ENCODE data around the gene PRR35.

PRR35 gene

DNA sequence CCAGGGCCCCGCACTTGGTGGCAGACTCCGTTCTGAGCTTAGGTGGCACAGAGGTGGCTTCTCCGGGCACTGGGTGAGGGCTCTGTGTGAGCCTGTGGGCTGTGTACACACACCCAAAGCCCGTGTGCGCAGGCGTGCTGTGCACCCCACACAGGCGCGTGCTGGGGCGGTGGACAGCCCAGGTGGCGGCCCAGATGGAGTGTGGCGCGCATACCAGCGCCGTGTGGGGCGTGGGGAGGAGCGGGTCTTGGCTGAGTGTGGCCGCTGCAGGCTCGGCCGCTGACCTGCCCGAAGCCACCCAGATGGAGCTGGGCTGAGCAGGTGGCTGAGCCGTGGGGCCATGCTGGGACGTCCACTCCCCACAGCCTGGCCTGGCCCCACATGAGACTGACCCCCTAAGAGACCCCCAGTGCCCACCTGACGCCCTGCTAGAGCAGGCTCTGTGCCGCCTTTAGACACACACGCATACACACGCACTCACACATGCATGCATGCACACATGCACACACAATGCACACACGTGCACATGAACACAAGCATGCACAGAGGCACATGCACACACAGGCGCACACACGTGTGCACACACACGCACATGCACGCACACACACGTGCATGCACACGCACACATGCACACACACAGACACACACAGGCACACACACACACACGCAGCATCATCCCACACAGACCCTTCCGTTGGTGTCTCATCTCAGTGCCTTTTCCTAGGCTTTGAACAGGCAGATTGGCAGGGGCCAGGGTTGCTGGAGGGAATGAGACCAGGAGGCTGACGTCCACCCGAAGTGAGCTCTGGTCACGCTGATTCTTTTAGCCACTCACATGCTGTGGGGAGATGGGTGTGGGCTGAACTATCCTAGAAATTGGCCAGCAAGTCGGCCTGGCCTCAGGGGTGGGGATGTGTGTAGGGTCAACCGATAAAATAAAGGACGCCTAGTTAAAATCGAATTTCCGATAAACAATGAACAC is 2.1 kb downstream of the PRR35 start:
- in situ Hi-C loops (cut with MboI; ENCODE audit: low sequenced_read_pairs), result no loop called here

DNA sequence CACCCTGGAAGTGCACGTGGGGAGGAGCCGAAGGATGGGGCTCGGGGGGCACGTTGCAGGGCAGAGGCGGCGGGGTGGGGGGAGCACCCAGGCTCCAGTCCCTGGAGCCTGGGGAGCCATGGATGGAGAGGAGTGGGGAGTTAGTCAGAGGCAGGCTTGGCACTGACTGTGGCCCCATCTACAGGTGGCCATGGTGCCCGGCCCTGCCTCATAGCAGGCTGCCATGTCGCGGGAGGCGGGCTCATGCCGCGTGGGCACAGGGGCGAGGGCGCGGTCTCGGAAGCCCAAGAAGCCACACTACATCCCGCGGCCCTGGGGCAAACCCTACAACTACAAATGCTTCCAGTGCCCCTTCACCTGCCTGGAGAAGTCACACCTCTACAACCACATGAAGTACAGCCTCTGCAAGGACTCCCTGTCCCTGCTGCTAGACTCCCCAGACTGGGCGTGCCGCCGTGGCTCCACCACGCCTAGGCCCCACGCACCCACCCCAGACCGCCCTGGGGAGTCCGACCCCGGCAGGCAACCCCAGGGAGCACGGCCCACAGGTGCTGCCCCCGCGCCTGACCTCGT is 3.0 kb downstream of the PRR35 start:
- in situ Hi-C loops (cut with MboI; ENCODE audit: low sequenced_read_pairs), result no loop called here

DNA sequence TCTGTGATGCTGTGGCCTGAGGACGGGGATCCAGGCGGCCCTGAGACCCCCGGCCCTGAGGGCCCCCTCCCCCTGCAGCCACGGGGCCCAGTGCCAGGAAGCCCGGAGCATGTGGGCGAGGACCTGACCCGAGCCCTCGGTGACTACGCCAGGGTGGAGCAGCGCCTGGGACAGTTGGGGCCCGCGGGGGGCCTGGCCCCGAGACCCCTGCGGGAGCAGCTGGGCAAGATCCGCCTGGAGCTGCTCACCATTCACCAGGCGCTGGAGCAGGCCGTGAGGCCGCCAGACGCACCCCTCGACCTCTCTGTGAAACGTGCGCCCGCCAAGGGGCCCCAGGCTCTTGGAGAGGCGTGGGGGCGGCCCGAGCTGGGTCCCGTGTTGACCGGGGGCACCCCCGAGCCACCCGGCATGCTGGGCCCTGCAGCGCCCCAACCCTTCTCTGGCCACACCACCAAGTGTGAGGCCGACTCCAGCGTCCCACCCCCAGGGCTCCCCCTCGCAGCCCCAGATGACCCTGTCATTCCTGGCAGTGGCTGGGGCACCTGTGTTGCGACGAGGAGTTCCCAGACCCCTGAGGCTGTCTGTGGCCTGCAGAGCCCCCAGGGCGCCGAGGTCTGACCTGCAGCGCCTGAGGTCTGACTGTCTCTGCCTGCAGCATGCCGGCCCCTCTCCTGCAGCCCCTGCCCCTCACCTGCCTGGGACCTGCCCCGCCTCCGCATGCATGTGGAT is 4.7 kb downstream of the PRR35 start:
- in situ Hi-C loops (cut with MboI; ENCODE audit: low sequenced_read_pairs), result no loop called here

DNA sequence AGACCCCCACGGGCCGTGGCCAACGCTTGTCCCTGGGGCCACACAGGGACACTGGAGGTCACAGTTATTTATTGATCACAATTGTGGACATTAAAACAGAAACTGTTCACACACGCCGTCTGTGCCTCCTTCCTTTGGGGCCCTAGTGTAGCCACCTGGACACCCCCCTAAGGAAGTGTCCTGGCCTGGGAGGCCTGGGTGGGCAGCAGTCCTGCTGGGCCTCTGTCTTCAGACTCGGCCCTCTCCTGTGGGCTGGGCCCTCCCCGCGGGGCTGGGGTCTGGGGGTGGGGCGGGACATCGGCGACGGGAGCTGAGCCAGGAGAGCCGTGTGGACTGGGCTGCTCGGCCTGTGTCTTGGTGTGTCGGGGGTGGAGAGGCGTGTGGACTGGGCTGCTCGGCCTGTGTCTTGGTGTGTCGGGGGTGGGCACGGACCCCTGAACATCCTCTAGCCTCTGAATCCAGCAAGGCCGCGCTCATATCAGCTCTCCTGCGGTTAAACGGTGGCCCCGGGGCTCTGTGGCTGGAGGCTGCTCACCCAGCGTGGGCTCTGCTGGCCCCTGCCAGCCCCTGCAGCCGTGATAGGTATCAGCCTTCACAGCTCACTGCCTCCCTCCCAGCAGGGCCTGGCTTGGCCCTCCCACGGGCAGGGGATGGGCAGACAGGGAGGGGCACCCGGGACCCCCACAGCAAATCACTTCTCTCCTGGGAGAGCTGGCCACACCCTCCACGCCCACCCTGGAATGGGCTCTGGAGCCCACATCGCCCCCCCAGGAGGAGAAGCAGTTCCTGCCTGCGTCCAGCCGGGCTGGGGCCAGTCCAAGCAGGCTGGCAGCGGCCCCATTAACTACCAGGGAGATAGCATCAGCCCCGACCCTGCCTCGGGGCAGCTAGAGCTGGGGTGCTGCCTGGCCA is 5.5 kb downstream of the PRR35 start:
- in situ Hi-C loops (cut with MboI; ENCODE audit: low sequenced_read_pairs), result no loop called here

DNA sequence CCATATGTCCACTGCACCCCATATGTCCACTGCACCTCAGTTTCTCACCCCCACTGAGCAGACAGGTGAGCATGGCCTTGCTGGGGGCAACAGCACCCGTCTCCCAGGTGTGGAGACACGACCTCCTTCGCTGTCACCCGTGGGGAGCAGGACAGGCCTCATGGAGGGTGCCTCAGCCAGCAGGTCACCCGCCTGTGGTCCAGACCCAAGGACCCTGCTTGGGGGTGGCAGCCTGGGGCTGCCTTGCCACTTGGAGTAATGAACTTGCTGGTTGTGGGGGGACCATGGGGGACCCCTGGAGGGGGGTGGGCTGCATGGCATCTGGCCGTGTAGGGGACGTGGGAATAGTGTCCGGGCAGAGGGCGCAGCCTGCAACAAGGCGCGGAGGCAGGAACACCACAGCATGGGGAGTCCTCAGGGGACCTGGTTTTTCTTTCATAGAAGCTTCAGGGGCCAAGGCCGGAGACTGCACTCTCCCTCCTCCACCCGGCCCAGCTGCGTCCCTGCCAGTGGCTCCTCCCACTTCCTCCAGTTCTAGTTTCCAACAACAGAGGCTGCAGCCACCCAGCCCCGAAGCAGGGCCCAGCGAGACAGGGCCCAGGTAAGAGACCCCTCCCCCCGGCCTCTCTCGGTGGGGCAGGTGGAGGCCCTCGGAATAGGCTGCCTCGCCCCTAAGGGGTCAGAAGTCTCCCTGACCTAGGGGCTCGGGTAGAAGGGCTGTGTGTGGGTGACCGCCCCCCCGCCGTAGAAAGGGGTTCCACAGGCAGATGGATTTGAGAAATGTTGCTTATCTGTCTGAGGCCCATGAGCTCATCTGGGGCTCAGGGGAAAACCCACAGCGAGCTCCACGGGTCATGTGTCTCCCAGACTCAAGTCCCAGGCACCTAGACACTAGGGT is 6.5 kb downstream of the PRR35 start, which contains the start of gene NHLRC4:
Gene NHLRC4, plus strand, starts transcription at position 531 of the 898 bp plus-strand sequence. CDS start 1,043 bp downstream, outside the sequence.
- in situ Hi-C loops (cut with MboI; ENCODE audit: low sequenced_read_pairs), result no loop called here

DNA sequence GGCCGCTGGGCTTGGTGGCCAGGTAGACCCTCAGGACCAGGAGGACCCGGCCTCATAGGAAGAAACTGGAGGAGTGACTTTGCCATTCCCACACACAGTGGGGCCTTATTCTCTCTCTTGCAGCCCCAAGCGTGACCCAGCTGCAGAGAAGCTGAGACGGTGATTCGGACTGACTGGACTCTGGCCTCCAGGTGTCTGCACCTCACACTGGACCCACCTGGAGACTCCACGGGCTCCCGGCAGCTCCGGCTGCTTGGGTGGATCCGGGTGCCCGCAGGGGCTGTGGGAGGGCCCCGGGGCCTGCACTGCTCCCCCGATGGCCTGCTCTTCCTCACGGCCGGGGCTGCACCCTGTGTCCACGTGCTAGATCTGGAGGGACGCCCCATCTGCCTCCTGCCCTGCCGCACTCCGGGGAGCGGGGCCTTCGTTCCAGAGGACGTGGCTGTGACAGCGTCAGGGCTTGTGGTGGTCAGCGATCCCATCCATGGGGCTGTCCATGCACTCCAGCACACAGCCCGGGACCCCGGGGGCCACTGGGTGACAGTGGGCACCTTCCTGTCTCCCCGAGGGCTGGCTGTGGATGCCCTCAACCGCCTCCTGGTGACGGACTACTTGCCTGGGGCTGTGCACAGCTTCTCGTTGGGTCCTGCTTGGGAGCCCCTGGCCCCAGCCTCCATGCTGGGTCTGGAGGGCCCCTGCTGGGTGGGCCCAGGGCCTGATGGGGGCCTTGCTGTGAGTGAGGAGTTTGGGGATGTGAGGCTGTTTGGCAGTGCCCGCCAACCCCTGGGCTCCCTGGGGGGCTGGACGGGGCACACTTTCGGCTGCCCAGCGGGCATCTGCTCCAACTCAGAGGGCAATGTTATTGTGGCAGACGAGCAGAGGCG is 7.4 kb downstream of the PRR35 start:
- in situ Hi-C loops (cut with MboI; ENCODE audit: low sequenced_read_pairs), result no loop called here

DNA sequence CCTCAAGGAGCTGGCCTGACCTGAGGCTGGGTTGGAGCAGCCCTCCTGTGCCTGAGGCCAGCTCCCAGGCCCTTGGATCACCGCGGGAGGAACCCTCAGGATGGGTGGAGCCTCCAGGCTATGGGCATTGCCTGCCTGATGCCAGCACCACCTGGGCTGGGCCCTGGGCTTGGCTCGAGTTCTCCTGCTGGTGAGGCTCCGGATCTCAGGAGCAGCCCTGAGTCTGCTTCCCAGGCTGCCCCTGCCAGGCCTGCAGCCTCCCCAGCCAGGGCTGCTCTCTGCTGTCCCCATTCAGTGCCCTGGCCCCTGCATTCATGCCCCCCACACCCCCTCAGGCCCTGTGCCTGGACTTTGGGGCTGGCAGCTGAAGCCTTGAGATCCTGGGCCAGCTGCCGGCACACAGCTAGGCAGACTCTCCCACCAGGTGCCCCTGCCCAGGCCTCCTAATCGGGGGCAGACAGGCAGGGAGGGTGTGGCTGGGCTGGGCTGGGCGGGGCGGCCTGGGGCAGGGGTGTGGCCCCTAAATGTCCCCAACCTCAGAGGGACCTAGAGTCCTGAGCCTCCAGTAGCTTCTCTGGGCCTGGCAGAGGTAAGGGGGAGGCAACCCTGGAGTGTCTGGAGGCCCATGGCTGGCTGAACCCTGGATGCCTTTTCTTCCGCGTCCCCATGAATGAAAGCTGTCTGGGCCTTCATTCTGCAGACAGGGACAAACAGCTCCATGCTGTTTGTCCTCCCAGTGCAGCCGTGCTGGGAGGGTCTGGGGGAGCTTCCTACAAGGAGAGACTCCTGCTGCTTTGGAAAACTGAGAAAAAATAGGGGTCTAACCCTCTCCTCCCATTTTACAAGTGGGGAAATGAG is 8.4 kb downstream of the PRR35 start:
- in situ Hi-C loops (cut with MboI; ENCODE audit: low sequenced_read_pairs), result no loop called here

DNA sequence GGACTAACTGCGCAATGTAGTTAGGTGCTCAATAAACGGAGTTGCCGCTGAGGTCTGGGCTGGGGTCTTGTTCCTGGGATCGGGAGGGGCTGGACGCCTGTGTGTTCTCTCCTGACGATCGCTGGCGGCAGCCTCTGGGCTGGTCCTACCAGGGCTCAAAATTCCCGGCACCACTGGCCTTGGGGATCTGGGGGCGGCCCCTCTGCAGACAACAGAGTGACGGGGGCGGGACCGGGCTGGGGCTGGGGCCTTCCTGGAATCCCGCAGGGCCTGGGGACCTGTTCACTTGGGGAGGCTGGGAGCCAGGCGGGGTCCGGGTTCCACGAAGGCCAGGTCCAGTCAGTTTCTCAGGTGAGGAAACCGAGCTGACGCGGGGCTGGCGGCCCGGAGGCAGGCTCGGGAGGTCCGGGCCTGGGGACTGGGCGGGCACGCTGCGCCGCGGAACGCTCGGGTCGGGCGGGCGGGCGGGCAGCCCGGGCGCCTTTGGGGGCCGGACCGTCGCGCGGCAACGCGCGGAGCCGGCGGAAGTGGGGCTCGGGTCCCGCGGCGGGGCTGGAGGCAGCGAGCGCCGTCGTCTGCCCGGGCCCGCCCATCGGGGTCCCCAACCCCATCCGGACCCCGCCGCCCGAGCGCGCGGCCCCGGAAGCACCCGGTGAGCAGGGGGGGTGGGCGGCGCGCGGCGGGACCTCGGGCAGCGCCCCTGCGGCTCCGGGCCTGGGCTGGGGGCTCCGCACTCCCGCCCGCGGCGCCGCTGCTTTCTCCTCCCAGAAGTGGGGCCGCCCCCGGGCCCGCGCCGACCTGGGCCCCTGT is 9.5 kb downstream of the PRR35 start, which contains the start of gene PIGQ:
Gene PIGQ, plus strand, starts transcription at position 524 of the 810 bp plus-strand sequence. CDS start 4,107 bp downstream, outside the sequence.
- in situ Hi-C loops (cut with MboI; ENCODE audit: low sequenced_read_pairs), result no loop called here

DNA sequence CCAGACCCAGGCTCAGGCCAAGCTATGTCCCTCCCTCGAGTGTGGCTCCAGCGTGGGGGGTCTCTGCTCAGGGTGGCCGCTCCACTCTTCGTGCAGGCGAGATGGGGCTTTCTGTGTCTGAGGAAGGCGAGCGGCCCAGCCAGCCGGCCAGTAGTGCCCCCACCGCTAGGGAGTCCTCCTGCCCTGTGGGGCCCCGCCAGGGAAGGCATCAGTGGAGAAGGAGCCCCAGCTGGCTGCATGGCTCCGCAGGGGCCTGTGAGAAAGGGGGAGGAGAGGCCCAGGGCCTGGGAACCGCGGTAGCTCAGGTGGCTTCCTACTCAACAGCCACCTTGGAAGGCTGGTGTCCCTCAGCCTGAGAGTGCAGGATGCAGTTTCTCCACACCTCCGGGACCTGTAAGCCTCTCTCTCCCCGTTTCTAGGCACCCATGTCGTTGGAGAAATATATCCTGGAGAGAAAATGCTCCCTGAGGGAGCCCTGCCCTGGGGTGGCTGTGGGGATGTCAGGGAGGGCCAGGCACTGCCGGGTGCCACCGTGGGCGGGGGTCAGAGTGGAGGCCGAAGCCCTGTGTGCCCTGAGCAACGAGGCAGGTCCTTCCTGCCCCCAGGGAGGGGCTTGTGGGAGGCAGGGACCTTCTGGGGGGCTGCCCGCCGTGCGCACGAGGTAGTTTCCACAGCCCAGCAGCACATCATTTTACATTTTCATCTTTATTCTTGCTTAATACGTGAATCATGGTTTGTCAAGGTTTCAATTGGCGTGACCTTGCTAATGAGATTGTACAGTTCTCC is 12.9 kb downstream of the PRR35 start:
- in situ Hi-C loops (cut with MboI; ENCODE audit: low sequenced_read_pairs), result no loop called here

DNA sequence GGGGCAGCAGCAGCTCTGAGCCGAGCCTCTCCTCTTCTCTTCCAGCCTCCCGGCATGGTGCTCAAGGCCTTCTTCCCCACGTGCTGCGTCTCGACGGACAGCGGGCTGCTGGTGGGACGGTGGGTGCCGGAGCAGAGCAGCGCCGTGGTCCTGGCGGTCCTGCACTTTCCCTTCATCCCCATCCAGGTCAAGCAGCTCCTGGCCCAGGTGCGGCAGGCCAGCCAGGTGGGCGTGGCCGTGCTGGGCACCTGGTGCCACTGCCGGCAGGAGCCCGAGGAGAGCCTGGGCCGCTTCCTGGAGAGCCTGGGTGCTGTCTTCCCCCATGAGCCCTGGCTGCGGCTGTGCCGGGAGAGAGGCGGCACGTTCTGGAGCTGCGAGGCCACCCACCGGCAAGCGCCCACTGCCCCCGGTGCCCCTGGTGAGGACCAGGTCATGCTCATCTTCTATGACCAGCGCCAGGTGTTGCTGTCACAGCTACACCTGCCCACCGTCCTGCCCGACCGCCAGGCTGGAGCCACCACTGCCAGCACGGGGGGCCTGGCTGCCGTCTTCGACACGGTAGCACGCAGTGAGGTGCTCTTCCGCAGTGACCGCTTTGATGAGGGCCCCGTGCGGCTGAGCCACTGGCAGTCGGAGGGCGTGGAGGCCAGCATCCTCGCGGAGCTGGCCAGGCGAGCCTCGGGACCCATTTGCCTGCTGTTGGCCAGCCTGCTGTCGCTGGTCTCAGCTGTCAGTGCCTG is 14.0 kb downstream of the PRR35 start:
- in situ Hi-C loops (cut with MboI; ENCODE audit: low sequenced_read_pairs), result no loop called here

DNA sequence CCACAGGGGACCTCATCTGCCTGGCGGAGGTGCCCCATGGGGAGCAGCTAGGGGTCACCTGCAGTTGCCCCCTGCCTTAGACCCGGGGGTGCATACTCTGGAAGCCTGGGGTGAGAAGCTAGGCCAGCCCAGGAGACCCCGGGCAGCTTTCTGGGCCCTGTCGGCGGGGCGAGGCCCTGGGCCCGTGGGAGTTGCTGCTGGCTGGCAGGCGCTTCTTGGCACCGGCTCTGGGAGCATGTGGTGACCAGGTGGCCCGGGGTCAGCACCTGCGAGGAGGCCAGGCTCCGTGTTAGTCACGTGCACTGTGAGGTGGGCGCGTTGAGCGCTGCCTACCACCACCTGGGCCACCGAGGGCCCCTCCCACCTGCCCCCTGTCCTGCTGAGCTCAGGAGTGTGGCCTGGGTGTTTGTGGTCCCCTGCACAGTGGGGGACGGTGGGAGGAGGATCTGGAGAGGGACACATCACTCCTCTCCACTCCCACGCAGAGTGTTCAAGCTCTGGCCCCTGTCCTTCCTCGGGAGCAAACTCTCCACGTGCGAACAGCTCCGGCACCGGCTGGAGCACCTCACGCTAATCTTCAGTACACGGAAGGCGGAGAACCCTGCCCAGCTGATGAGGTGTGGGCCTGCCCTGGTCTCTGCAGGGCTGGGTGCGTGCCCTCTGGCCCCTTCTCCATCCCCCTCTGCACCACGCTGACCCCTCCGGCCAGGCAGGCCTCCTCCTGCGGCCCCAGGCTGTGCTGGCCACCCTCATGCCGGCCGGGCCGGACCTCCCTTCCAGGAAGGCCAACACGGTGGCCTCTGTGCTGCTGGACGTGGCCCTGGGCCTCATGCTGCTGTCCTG is 15.4 kb downstream of the PRR35 start:
- in situ Hi-C loops (cut with MboI; ENCODE audit: low sequenced_read_pairs), result no loop called here

DNA sequence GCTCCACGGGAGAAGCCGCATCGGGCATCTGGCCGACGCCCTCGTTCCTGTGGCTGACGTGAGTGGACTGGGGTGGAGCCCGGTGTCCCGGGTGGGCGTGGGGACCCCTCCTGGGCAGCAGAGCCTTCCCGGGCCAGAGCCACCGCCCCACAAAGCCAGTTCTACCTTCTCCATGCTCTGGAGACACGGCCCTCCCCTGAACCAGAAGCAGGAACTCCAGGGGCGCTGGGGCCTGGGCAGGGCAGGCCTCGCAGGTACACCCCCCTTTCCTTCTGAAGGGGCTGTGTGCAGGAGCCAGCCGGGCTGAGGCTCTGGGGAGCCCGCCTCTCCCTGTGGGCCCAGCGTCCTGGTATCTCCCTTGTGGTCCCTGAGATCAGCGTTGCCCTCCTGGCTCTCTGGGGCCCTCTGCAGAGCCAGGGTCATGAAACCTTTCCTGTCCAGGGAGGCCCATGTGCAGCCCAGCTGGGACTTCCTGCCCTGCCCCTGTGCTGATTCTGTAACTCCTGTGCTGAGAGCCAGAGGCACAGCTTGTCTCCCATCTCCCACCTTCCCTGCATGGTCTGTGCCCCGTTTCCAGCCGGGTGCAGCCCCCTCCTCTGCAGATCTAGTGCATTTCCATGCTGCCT is 16.1 kb downstream of the PRR35 start:
- in situ Hi-C loops (cut with MboI; ENCODE audit: low sequenced_read_pairs), result no loop called here

DNA sequence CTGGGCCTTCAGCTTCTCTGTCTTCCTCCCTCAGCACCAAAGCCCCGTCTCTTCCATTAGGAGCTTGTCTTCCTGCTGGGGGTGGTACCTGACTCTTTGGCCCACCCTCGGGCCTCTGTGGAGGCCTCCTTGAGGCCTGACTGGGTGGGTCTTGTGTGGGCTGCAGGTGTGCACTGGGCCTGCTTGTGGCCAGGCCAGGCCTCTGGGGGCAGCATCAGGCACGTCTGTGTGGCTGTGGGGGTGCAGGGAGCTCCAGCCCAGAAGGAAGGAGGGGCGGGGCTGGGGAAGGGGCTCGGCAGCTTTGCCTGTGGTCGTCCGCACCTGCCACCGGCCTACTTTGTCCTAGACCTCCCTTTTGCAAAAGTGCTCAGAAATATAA is 16.6 kb downstream of the PRR35 start:
- in situ Hi-C loops (cut with MboI; ENCODE audit: low sequenced_read_pairs), result no loop called here

DNA sequence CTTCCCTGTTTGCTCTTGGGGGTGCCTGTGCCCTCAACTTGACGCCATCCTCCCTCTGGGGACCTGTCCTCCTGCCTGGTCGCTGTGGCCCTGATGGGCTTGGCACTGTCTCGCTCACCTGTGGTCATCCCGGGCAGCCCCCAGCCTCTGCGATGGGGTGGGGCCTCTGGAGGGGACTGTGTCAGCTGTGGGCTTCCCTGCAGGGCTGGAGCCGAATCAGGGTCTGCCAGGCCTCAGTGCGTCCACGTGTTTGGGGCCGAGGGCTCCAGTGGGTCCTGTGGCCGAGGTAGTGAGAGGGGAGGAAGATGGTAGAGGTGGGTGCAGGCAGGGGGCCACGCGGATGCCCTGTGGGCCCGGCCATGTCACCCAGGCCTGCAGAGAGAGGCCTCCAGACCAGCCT is 17.6 kb downstream of the PRR35 start:
- in situ Hi-C loops (cut with MboI; ENCODE audit: low sequenced_read_pairs), result no loop called here
